PC-9 (cell line): Measurements from ENCODE around the gene CD24. TPM values are rescaled to one million over a fixed set of nuclear protein-coding genes. Genes with fewer than 3 reads are reported as not detected.

Experiments used
- BruUV-seq: library from RNA; stranded (reverse); fragments of 400-500 nt; replicated peaks from 2 replicates; lab custom pipeline; 2021; lab: Mats Ljungman, UMichigan
- CTCF ChIA-PET: fragments of 300-600 bp; sonication (Branson Sonifier 250); formaldehyde crosslinking; loops from one replicate; lab custom pipeline; 2022; ENCODE audit warnings: antibody characterized with exemption; lab: Charles Lee
- POLR2A ChIA-PET: fragments of 300-600 bp; sonication (Branson Sonifier 250); formaldehyde crosslinking; loops from one replicate; lab custom pipeline; 2022; ENCODE audit warnings: antibody characterized with exemption; ENCODE audit not compliant: unreplicated experiment; lab: Charles Lee
- DNase-seq, 2 experiments: peaks; one replicate each; pipeline versions ENCODE4 v3.0.0 to v3.0.0-alpha.2; 2015 to 2022; ENCODE audit warnings: mixed read lengths in 1 of 2
- H2AFZ ChIP-seq: fragments of 200-600 bp; sonication (generic); 2 replicates; pipeline ENCODE4 v1.8.1; 2017; ENCODE audit warnings: antibody characterized with exemption
- H3F3A ChIP-seq: fragments of 200-600 bp; sonication (generic); 2 replicates; pipeline ENCODE4 v1.8.1; 2017; ENCODE audit warnings: antibody characterized with exemption, mild to moderate bottlenecking, low read depth; ENCODE audit not compliant: insufficient read depth
- H3K27ac ChIP-seq: fragments of 200-600 bp; sonication (generic); 2 replicates; pipeline ENCODE4 v1.6.1; 2016; ENCODE audit warnings: mixed run types
- H3K27me3 ChIP-seq: fragments of 200-600 bp; sonication (generic); 2 replicates; pipeline ENCODE4 v1.6.1; 2016; ENCODE audit warnings: low read depth, mixed run types; ENCODE audit not compliant: insufficient read depth
- H3K36me3 ChIP-seq: fragments of 200-600 bp; sonication (generic); 2 replicates; pipeline ENCODE4 v1.6.1; 2016; ENCODE audit warnings: low read depth, mixed run types
- H3K4me1 ChIP-seq: fragments of 200-600 bp; sonication (generic); replicated peaks from 2 replicates; pipeline ENCODE4 v1.6.1; 2016; ENCODE audit warnings: mixed run types; ENCODE audit not compliant: insufficient read depth
- H3K4me2 ChIP-seq: fragments of 200-600 bp; sonication (generic); 2 replicates; pipeline ENCODE4 v1.6.1; 2017; ENCODE audit warnings: mixed run types
- H3K4me3 ChIP-seq: fragments of 200-600 bp; sonication (generic); 2 replicates; pipeline ENCODE4 v1.6.1; 2016; ENCODE audit warnings: mixed run types
- H3K79me2 ChIP-seq: fragments of 200-600 bp; sonication (generic); 2 replicates; pipeline ENCODE4 v1.6.1; 2017; ENCODE audit warnings: low read depth, mixed run types
- H3K9me2 ChIP-seq: fragments of 200-600 bp; sonication (generic); 2 replicates; pipeline ENCODE4 v1.8.1; 2017; ENCODE audit warnings: mild to moderate bottlenecking; ENCODE audit not compliant: insufficient read depth
- H3K9me3 ChIP-seq: fragments of 200-600 bp; sonication (generic); 2 replicates; pipeline ENCODE4 v1.8.1; 2016; ENCODE audit warnings: low read depth; ENCODE audit not compliant: insufficient read depth
- H4K20me1 ChIP-seq: fragments of 200-600 bp; sonication (generic); 2 replicates; pipeline ENCODE4 v1.8.1; 2017; ENCODE audit not compliant: insufficient read depth
- EZH2 ChIP-seq: fragments of 200-600 bp; sonication (generic); IDR thresholded peaks from 2 replicates; pipeline ENCODE4 v1.8.0; 2017; ENCODE audit warnings: antibody characterized with exemption, low read depth
- intact Hi-C: fragments of 100-400 bp; cut with micrococcal nuclease; formaldehyde crosslinking; loops from one replicate; pipeline ENCODE4 v1.10.0; 2022; ENCODE audit not compliant: unreplicated experiment
- total RNA-seq: library from RNA; stranded (reverse); gene quantifications from 2 replicates; pipeline ENCODE4 v1.2.3, GENCODE V29; 2021
- TF ChIP-seq, protein P1 (sequence below): fragments of 200-600 bp; sonication (generic); conservative IDR thresholded peaks from 2 replicates; pipeline ENCODE4 v1.6.1; 2017; ENCODE audit warnings: mixed run types, antibody characterized with exemption, mild to moderate bottlenecking, moderate library complexity

Gene CD24
- total RNA-seq, 1 experiment from 2014 or later = 93.4 TPM

- Histone ChIP-seq H3K9me3 (no peaks in the 10 kb centered on the region), H3K9me2 (no peaks in the 10 kb centered on the region), H3K36me3 (no peaks in the 10 kb centered on the region), H3K27ac (no peak overlapping the region), H4K20me1 (no peaks in the 10 kb centered on the region), H3K4me2 (no peak overlapping the region), H3F3A (no peaks in the 10 kb centered on the region), H3K79me2 (no peaks in the 10 kb centered on the region), H3K27me3 (no peaks in the 10 kb centered on the region), H3K4me3 (no peak overlapping the region), H3K4me1 (no peaks in the 10 kb centered on the region), H2AFZ (no peak overlapping the region)
- ChIA-PET POLR2A (no interaction called here), CTCF (no interaction called here)
- DNase-seq = no peak
- no TSS peak for BruUV-seq
- TF ChIP-seq, protein P1, sequence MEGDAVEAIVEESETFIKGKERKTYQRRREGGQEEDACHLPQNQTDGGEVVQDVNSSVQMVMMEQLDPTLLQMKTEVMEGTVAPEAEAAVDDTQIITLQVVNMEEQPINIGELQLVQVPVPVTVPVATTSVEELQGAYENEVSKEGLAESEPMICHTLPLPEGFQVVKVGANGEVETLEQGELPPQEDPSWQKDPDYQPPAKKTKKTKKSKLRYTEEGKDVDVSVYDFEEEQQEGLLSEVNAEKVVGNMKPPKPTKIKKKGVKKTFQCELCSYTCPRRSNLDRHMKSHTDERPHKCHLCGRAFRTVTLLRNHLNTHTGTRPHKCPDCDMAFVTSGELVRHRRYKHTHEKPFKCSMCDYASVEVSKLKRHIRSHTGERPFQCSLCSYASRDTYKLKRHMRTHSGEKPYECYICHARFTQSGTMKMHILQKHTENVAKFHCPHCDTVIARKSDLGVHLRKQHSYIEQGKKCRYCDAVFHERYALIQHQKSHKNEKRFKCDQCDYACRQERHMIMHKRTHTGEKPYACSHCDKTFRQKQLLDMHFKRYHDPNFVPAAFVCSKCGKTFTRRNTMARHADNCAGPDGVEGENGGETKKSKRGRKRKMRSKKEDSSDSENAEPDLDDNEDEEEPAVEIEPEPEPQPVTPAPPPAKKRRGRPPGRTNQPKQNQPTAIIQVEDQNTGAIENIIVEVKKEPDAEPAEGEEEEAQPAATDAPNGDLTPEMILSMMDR = no peak
- TF ChIP-seq EZH2 = no peak
- intact Hi-C loops = no loop called here
These were observed 34.7 kb downstream of the CD24 start for GRCh38 chr6:106939848-106940247.

DNA sequence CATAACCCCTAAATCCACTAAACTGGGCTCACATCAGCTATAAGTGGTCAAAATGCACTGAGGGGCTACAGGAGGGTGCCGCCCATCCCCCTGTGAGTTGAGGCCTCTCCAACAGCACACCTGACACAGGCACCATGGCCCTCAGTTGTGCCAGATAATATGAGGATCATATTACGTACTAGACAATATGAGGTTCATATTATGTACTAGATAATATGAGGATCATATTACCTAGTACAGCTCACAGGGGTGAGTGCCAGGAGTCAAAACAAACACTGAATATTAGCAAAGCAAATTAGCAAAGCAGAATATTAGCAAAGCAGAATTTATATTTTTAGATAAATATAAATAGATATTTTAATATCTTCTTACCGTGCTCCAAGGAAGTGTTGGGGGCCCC lies 35.3 kb downstream of the CD24 start:
- H3K4me3 ChIP-seq = no peak overlapping the region
- DNase-seq = no peak

DNA sequence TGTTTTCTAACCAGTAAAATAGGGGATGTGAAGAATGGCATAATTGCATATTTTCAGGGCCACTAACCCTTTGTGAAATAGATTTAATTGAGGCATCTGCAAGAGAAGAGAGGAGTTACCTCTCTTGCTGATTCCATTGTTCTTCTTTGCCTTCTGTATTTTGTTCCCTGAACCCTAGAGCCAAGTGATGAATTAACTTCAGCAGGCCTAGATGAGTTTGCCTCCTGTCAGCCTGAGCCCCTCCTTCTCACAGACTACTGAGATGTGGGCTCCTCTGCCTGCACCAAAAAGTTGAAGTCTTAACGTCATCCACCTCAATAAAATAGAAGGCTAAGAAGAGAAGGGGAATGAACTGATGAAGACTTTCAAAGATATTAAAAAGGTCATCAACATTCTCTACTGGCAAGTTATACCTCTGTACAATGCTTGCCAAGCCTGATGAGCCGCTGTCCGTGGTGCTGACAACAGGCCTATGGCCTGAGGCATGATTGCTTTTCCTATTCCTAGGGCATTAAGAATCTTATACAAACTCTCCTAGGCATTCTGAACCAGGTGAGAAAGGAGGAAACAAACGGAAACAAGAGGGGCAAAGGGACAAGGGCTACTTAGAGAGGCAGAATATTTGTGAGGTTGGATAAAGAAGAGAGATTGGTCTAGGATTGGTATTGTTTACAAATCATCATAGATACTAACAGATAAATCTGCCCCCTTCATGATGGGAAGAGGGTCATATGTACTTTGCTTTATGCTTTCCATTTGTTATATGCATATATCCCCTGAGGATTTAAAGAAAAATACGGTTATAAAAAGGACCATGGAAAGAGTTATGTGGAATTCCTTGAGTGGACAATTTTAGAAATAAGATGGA lies 46.8 kb downstream of the CD24 start:
- H4K20me1 ChIP-seq = no peaks in the 10 kb centered on the region
- CTCF ChIA-PET = no interaction called here
- no peaks in the 10 kb centered on the region for H3K79me2 ChIP-seq
- no peaks in the 10 kb centered on the region for H3K36me3 ChIP-seq
- DNase-seq = peak in 1 of 2 experiments; percentile 48
- H3K4me3 ChIP-seq = no peak overlapping the region
- no peaks in the 10 kb centered on the region for H3K9me2 ChIP-seq
- no peak for TF ChIP-seq EZH2
- TF ChIP-seq, protein P1 = no peak
- H3K27me3 ChIP-seq = no peaks in the 10 kb centered on the region
- no peak overlapping the region for H2AFZ ChIP-seq
- H3K4me2 ChIP-seq = no peak overlapping the region
- no peaks in the 10 kb centered on the region for H3F3A ChIP-seq
- no TSS peak for BruUV-seq
- H3K27ac ChIP-seq = no peak overlapping the region
- H3K9me3 ChIP-seq = no peaks in the 10 kb centered on the region
- POLR2A ChIA-PET = no interaction called here
- intact Hi-C loops = no loop called here
- no peaks in the 10 kb centered on the region for H3K4me1 ChIP-seq

More for the DNA sequence above, 35.3 kb downstream of the CD24 start:
- Histone ChIP-seq H3K79me2 (no peaks in the 10 kb centered on the region), H3K4me2 (no peak overlapping the region), H3K27ac (no peak overlapping the region), H3K9me2 (no peaks in the 10 kb centered on the region), H3K9me3 (no peaks in the 10 kb centered on the region), H3K36me3 (no peaks in the 10 kb centered on the region), H4K20me1 (no peaks in the 10 kb centered on the region), H2AFZ (no peak overlapping the region), H3K27me3 (no peaks in the 10 kb centered on the region), H3F3A (no peaks in the 10 kb centered on the region), H3K4me1 (no peaks in the 10 kb centered on the region)
- no TSS peak for BruUV-seq
- POLR2A ChIA-PET = no interaction called here
- CTCF ChIA-PET = no interaction called here
- intact Hi-C loops = no loop called here
- no peak for TF ChIP-seq EZH2
- TF ChIP-seq, protein P1 = no peak
